GM12891 (cell line): ENCODE measurements around the gene MMGT1.
"Not testable (repeated sequence)": the region's sequence is repeated elsewhere in the genome, so short reads cannot be mapped to it uniquely, and the experiment has no call there.

ENCODE experiments used
- DNase-seq: peaks from one replicate; pipeline ENCODE4 v3.0.0; 2011; ENCODE audit warnings: low spot score; ENCODE audit not compliant: insufficient read length
- FAIRE-seq: peaks from 2 replicates; lab custom pipeline; 2011; peaks lifted over from hg19 to GRCh38; lab: Jason Lieb, UNC
- PAX5 ChIP-seq: IDR thresholded peaks from 2 replicates; pipeline ENCODE4 v1.6.1; 2011; ENCODE audit warnings: low read length, moderate library complexity, mild to moderate bottlenecking; ENCODE audit not compliant: insufficient read depth, severe bottlenecking
- POLR2A ChIP-seq: IDR thresholded peaks from 2 replicates; pipeline ENCODE4 v1.6.1; 2011; ENCODE audit warnings: low read depth, low read length, control low read depth
- POLR2AphosphoS5 ChIP-seq: IDR thresholded peaks from 2 replicates; pipeline ENCODE4 v1.6.1; 2011; ENCODE audit warnings: low read depth, low read length, control low read depth
- POU2F2 ChIP-seq: IDR thresholded peaks from 2 replicates; pipeline ENCODE4 v1.6.1; 2011; ENCODE audit warnings: low read depth, mild to moderate bottlenecking, control low read depth, low read length, moderate library complexity
- SPI1 ChIP-seq: IDR thresholded peaks from 2 replicates; pipeline ENCODE4 v1.6.1; 2011; ENCODE audit warnings: low read depth, low read length, control low read depth
- TAF1 ChIP-seq: IDR thresholded peaks from 2 replicates; pipeline ENCODE4 v1.6.1; 2011; ENCODE audit warnings: low read depth, low read length, control low read depth

Gene MMGT1

GRCh38 chrX:135931644-135932487 lies 41.9 kb downstream of the MMGT1 start:
- no peak for TF ChIP-seq PAX5
- no peak for TF ChIP-seq TAF1
- no peak for TF ChIP-seq POU2F2
- TF ChIP-seq SPI1 = no peak
- TF ChIP-seq POLR2A = no peak
- TF ChIP-seq POLR2AphosphoS5 = no peak
- DNase-seq (peak; percentile 6), FAIRE-seq (no peak)

- FAIRE-seq = no peak
- TF ChIP-seq TAF1 (no peak), SPI1 (no peak), POLR2A (no peak), PAX5 (no peak), POLR2AphosphoS5 (no peak), POU2F2 (no peak)
- no peak for DNase-seq
These were observed 45.9 kb downstream of the MMGT1 start for GRCh38 chrX:135927897-135928296.

GRCh38 chrX:135923353-135923752 lies 50.4 kb downstream of the MMGT1 start:
- DNase-seq (no peak), FAIRE-seq (no peak)
- TF ChIP-seq PAX5 (no peak), SPI1 (no peak), POLR2AphosphoS5 (no peak), POLR2A (no peak), POU2F2 (no peak), TAF1 (no peak)

- FAIRE-seq, DNase-seq: not testable (repeated sequence)
These were observed 53.3 kb downstream of the MMGT1 start for GRCh38 chrX:135920516-135920915.

- TF ChIP-seq PAX5 (no peak), POU2F2 (no peak), POLR2AphosphoS5 (no peak), POLR2A (no peak), SPI1 (no peak), TAF1 (no peak)
- no peak for FAIRE-seq
- no peak for DNase-seq
These were observed 59.4 kb downstream of the MMGT1 start for GRCh38 chrX:135914404-135914803.
